Mucosa of descending colon (tissue), 3 donors: ENCODE data around the gene SCD5. TPM values are rescaled to one million over a fixed set of nuclear protein-coding genes. Genes with fewer than 3 reads are reported as not detected.

Source experiments
- ATAC-seq: fragments of 200-7000 bp; cut with Tn5 transposase; one replicate; pipeline ENCODE4 v1.9.1; 2020; ENCODE audit warnings: mild to moderate bottlenecking, moderate library complexity
- DNase-seq, 3 donors: peaks; one replicate each; pipeline ENCODE4 v3.0.0-alpha.2; 2020
- H3K36me3 ChIP-seq: fragments of 200-600 bp; one replicate; pipeline ENCODE4 v1.8.0; 2021; ENCODE audit warnings: low read depth, mild to moderate bottlenecking
- H3K4me1 ChIP-seq: fragments of 200-600 bp; one replicate; pipeline ENCODE4 v1.8.0; 2021; ENCODE audit warnings: low read depth, mild to moderate bottlenecking
- H3K4me3 ChIP-seq: fragments of 200-600 bp; one replicate; pipeline ENCODE4 v1.8.0; 2021; ENCODE audit warnings: mild to moderate bottlenecking
- H3K9me3 ChIP-seq: fragments of 200-600 bp; one replicate; pipeline ENCODE4 v1.8.0; 2021; ENCODE audit warnings: mild to moderate bottlenecking
- CTCF ChIP-seq: fragments of 200-600 bp; IDR thresholded peaks from one replicate; pipeline ENCODE4 v1.8.0; 2022; ENCODE audit warnings: antibody characterized with exemption, mild to moderate bottlenecking
- intact Hi-C, 2 donors: fragments of 100-400 bp; cut with DNase I in 1 of 2; cut with micrococcal nuclease in 1 of 2; formaldehyde crosslinking; loops; one replicate each; pipeline versions ENCODE4 v1.11.0 to v1.11.1; 2022; cut with DNase I, micrococcal nuclease
- total RNA-seq, 3 donors: library from RNA; stranded (reverse); fragmentation: NEBNext Ultra II Directional in 2 of 3; extraction: Animal tissue kit (Norgen Biotek cat#: 25700) in 2 of 3; gene quantifications; one replicate each; pipeline versions ENCODE4 v1.2.1 to v1.2.4, GENCODE V29; 2021 to 2023
- donor health status: DM: no; HTN: no; CAD: no; lungs with moderate emphysema.
- donor health status: DM: no; HTN: no; CAD: no.
- donor health status: DM: no; HTN: yes; CAD: no.

SCD5 gene
- total RNA-seq, 3 donors from 2014 or later: 1.5 to 19.9 (median 2.8) TPM

- Histone ChIP-seq H3K9me3 (no peaks in the 10 kb centered on the region), H3K4me3 (no peak overlapping the region), H3K36me3 (no peaks in the 10 kb centered on the region), H3K4me1 (no peaks in the 10 kb centered on the region)
- no peak for TF ChIP-seq CTCF
- intact Hi-C loops: no loop called here
- ATAC-seq (no peak), DNase-seq (no peak)
These were observed 8.4 kb downstream of the SCD5 start for GRCh38 chr4:82790060-82790660.

GRCh38 chr4:82789025-82789776 is 9.4 kb downstream of the SCD5 start:
- no peak for TF ChIP-seq CTCF
- DNase-seq: no peak
- Histone ChIP-seq H3K36me3 (no peaks in the 10 kb centered on the region), H3K9me3 (no peaks in the 10 kb centered on the region), H3K4me3 (no peak overlapping the region), H3K4me1 (no peaks in the 10 kb centered on the region)
- intact Hi-C loops: no loop called here
- ATAC-seq: no peak

- no peak for DNase-seq
These were observed 11.3 kb downstream of the SCD5 start for GRCh38 chr4:82787342-82787741.

GRCh38 chr4:82786828-82787227 is 11.8 kb downstream of the SCD5 start:
- DNase-seq: no peak
- no peak for ATAC-seq

More at GRCh38 chr4:82787342-82787741, 11.3 kb downstream of the SCD5 start:
- no peak for ATAC-seq
- Histone ChIP-seq H3K4me1 (no peaks in the 10 kb centered on the region), H3K36me3 (no peaks in the 10 kb centered on the region), H3K9me3 (no peaks in the 10 kb centered on the region), H3K4me3 (no peak overlapping the region)
- intact Hi-C loops: no loop called here
- TF ChIP-seq CTCF: no peak

DNA sequence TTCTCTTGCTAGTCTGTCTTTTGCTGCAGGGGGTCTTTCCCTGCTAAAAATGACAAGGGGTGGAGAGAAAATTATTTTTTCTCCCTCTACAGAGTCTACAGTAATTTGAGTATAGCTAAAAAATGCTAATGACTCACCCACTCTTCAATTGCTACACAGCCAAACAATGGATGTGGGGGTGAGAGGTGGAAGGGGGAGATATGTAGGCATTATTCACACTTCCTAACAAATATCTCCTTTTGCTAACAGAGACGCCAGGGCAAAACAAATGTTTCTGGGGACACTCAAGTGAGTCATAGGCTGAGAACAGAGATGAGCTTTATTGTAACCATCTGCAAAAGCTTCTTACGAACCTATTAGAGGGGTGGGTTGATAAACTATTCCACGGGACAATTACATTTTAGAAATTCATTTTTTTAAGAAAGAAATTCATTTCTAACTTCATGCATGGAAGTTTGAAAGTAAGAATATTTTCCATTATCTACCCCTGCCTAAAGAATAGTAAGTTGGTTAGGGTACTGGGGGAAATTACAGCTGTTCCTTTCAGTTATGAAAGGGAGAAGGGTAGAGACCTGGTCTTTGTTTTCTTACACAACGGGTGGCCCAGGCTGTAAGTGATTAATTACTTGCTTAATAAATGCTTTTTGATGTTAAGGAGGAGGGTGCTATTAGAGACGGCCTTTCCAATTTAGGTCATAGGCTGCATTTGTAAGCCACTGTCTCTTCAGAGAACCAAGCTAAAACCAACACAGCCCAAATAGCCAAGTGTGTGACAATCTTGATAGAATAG is 12.8 kb downstream of the SCD5 start:
- H3K4me3 ChIP-seq: no peak overlapping the region
- H3K36me3 ChIP-seq: no peaks in the 10 kb centered on the region
- TF ChIP-seq CTCF: no peak
- peaks cover 3% of the 10 kb centered on the region for H3K4me1 ChIP-seq
- ATAC-seq: peak; percentile 8
- intact Hi-C loops: no loop called here
- H3K9me3 ChIP-seq: no peaks in the 10 kb centered on the region
- no peak for DNase-seq

More at GRCh38 chr4:82786828-82787227, 11.8 kb downstream of the SCD5 start:
- Histone ChIP-seq H3K9me3 (no peaks in the 10 kb centered on the region), H3K4me1 (no peaks in the 10 kb centered on the region), H3K4me3 (no peak overlapping the region), H3K36me3 (no peaks in the 10 kb centered on the region)
- intact Hi-C loops: no loop called here
- TF ChIP-seq CTCF: no peak
